ENCODE results near the gene PCGF3.

GRCh38 chr4:818106-818921, 112.7 kb downstream of the PCGF3 start:
- TF ChIP-seq CTCF (IDR thresholded peaks at IDR 0.05): no peak
- no peak for TF ChIP-seq POLR2A (IDR thresholded peaks at IDR 0.05)
- TF ChIP-seq POLR2AphosphoS5 (IDR thresholded peaks at IDR 0.05): no peak
